C4-2B (cell line): Measurements from ENCODE around the gene BLVRA.

Experiments used
- H3K27ac ChIP-seq: fragments of 450-650 bp; 2 replicates; pipeline ENCODE4 v1.5.1; 2017
- ZFX ChIP-seq: fragments of 450-650 bp; IDR thresholded peaks from 2 replicates; pipeline ENCODE4 v1.6.1; 2017
- TF ChIP-seq, protein P1 (sequence below): fragments of 450-650 bp; conservative IDR thresholded peaks from 2 replicates; pipeline ENCODE4 v1.5.1; 2017; ENCODE audit warnings: mild to moderate bottlenecking

BLVRA gene

DNA sequence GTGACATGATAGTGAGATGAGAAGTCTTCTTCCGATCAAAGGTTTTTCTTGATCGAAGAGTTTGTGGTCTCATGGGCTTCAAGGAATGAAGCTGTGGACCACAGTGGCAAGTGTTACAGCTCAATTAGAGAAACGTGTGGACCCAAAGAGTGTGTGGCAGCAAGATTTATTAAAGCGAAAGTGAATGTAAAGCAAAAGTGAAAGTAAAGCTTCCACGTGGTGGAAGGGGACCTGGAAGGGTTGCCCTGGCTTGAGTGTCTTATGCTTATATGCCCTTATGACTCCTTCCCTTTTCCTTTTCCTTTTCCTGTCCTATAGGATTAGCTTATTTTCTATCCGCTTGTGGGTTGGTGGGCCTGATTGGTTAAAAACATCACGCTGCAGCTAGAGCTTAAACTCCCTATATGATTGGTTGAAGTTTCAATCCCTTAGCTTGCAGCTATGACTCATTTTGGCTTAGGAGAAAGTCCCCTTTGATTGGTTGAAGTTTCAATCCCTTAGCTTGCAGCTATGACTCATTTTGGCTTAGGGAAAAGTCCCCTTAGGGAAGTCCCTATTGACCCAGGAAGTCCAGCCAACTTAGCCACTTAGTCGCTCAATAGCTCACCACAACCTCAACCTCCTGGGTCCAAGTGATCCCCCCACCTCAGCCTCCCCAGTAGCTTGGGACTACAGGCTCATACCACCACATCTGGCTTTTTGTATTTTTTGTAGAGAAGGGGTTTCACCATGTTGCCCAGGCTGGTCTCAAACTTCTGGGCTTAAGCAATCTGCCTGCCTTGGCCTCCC, 76.2 kb downstream of the BLVRA start:
- no peak overlapping the region for H3K27ac ChIP-seq
- no peak for TF ChIP-seq ZFX
- TF ChIP-seq, protein P1, sequence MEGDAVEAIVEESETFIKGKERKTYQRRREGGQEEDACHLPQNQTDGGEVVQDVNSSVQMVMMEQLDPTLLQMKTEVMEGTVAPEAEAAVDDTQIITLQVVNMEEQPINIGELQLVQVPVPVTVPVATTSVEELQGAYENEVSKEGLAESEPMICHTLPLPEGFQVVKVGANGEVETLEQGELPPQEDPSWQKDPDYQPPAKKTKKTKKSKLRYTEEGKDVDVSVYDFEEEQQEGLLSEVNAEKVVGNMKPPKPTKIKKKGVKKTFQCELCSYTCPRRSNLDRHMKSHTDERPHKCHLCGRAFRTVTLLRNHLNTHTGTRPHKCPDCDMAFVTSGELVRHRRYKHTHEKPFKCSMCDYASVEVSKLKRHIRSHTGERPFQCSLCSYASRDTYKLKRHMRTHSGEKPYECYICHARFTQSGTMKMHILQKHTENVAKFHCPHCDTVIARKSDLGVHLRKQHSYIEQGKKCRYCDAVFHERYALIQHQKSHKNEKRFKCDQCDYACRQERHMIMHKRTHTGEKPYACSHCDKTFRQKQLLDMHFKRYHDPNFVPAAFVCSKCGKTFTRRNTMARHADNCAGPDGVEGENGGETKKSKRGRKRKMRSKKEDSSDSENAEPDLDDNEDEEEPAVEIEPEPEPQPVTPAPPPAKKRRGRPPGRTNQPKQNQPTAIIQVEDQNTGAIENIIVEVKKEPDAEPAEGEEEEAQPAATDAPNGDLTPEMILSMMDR, result no peak

DNA sequence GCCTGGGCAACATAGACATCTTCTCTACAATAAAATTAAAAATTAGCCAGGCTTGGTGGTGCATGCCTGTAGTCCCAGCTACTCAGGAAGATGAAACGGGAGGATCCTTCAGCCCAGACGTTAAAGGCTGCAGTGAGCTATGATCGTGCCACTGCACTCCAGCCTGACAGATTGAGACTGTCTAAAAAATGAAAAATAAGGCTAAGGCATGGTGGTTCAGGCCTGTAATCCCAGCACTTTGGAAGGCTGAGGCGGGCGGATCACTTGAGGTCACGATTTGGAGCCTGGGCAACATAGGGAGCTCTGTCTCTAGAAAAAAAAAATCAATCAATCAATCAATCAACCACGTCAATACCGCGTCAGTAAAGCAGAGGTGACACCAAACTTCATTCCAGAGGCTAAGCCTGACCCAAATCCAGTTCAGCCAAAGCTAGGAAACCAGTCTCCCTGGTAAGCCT, 79.8 kb downstream of the BLVRA start:
- TF ChIP-seq ZFX, result no peak
- TF ChIP-seq, protein P1, result no peak
- no peak overlapping the region for H3K27ac ChIP-seq

DNA sequence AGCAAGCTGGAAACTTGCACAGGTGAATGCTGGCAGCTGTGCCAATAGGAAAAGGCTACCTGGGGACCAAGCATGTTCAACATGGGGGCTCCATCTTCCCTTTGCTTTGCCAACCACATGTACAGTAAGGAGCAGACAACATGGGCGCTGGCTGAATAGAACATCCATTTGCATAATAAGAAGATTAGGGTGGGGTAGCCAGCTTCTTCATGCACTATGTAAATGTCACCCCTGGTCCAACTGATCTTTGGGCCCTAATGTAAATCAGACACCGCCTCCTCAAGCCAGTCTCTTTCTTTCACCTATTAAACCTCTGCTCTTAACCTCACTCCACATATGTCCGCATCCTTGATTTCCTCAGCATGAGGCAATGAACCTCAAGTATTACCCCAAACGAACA, 84.8 kb downstream of the BLVRA start:
- H3K27ac ChIP-seq, result no peak overlapping the region
- TF ChIP-seq, protein P1, result no peak
- no peak for TF ChIP-seq ZFX

DNA sequence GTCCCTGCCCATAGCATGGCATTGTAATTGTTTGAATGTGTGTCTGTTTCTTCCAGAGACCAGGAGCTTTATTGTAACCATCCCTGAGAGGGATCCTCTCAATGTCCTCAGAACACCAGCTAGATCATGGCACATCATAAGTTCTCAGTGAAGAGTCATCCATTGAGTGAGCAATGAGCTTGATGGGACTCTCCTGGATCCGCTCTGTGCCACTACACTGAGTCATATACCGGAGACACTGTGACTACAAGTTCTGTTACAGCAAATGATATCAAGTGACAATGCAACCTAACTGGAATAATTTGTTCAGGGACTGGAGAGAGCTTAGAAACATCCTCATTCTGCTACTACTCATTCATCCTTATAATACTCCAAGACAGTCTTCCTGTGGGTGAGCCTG, 85.8 kb downstream of the BLVRA start:
- TF ChIP-seq ZFX, result no peak
- no peak overlapping the region for H3K27ac ChIP-seq

DNA sequence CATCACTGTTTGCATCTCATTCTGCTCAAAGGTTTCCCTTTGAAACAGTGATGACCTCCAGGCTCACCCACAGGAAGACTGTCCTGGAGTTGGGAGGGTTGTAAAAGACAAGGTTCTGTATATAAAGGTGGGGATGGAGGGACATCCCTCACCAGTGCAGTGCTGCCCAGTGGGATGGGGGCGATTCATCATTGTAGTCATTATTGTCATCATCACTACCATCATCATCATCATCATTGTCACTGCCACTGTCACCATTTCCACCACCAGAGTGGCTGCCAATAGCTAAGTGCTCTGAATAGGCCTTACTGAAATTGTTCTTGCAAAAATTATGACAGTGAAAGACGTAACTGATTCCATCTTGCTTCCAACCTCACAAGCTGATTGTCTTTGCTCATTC, 86.2 kb downstream of the BLVRA start:
- TF ChIP-seq, protein P1, result no peak
- TF ChIP-seq ZFX, result no peak
- H3K27ac ChIP-seq, result no peak overlapping the region

DNA sequence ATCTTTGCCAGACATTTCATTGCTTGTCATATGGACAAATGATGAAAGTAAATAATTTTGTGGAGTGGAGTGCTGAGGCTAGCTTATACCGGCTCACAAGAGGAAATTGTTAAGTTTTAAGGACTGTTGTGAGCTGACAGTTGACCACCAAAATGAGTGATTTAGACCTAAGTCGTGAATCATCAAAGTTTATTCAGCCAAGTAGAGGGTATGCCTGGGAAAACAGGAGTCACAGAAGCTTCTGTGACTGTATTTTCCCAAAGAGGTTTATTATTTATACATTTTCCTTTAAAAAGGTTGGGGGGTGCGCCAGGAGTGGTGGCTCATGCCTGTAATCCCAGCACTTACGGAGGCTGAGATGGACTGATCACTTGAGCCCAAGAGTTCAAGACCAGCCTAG, 89.0 kb downstream of the BLVRA start:
- TF ChIP-seq, protein P1, result no peak
- no peak for TF ChIP-seq ZFX
- H3K27ac ChIP-seq, result no peak overlapping the region

DNA sequence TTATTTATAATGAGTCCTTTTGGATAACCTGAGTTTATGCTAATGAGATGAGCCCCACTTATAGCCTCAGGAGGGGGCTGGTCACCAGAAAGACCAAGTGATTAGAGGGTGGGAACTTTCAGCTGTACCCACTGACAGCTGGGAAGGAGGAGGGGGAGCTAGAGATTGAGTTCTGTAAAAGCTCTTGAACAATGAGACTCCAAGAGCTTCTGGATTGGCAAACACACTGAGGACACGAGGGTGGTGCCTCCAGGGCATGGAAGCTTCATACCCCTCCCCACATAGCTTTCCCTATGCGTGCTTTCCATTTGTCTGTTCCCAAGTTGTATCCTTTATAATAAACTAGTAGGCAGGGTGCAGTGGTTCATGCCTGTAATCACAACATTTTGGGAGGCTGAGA, 90.6 kb downstream of the BLVRA start:
- TF ChIP-seq, protein P1, result no peak
- TF ChIP-seq ZFX, result no peak
- H3K27ac ChIP-seq, result no peak overlapping the region
